ENCODE measurements around the gene HSPB3. TPM values are rescaled to one million over a fixed set of nuclear protein-coding genes. Genes with fewer than 3 reads are reported as not detected.

Gene HSPB3
- total RNA-seq, 1 donor = 1.7 TPM

DNA sequence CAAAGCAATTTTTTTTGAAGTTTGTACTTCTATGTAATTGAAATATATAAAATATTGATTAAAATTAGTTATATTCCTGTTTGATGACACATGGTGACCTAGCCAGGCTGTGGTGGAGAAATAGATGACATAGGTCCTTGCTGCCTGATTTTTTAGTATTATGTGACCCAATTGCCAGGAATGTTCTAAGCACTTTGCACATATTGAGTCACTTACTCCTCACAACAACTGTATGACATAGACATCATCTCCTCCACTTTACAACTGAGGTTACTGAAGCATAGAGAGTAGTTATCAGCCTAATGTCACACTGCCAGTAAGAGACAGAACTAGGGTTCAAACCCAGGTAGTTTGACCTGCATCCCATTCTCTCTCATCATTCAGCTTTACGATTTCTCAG is 35.8 kb downstream of the HSPB3 start:
- H3K4me3 ChIP-seq (ENCODE audit: low read depth, low read length) = no peak overlapping the region
- TF ChIP-seq, protein P1, sequence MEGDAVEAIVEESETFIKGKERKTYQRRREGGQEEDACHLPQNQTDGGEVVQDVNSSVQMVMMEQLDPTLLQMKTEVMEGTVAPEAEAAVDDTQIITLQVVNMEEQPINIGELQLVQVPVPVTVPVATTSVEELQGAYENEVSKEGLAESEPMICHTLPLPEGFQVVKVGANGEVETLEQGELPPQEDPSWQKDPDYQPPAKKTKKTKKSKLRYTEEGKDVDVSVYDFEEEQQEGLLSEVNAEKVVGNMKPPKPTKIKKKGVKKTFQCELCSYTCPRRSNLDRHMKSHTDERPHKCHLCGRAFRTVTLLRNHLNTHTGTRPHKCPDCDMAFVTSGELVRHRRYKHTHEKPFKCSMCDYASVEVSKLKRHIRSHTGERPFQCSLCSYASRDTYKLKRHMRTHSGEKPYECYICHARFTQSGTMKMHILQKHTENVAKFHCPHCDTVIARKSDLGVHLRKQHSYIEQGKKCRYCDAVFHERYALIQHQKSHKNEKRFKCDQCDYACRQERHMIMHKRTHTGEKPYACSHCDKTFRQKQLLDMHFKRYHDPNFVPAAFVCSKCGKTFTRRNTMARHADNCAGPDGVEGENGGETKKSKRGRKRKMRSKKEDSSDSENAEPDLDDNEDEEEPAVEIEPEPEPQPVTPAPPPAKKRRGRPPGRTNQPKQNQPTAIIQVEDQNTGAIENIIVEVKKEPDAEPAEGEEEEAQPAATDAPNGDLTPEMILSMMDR (IDR thresholded peaks at IDR 0.05; ENCODE audit: insufficient read depth, low read depth, low read length) = no peak
- no peak for DNase-seq (ENCODE audit: low read depth)

DNA sequence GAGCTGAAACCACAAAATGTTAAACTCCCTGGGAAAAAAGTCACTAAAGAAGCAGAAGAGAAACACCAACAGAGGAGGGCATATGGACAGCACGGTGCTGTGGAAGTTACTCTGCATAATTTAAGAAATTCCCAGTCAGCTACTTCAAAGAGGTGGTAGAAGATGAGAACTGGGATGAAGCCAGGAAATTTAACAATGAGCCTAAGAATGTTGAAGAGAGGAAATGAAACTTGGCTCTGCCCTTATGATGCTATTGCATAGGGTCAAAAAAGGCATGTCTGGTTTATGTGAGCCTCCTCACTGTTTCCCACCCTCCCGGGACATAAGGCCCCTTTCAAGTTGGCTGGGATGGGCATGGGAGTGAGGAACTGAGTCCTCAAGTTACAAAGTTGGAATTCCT is 36.7 kb downstream of the HSPB3 start:
- no peak for DNase-seq (ENCODE audit: low read depth)
- TF ChIP-seq, protein P1 (IDR thresholded peaks at IDR 0.05; ENCODE audit: insufficient read depth, low read depth, low read length) = no peak
- H3K4me3 ChIP-seq (ENCODE audit: low read depth, low read length) = no peak overlapping the region

DNA sequence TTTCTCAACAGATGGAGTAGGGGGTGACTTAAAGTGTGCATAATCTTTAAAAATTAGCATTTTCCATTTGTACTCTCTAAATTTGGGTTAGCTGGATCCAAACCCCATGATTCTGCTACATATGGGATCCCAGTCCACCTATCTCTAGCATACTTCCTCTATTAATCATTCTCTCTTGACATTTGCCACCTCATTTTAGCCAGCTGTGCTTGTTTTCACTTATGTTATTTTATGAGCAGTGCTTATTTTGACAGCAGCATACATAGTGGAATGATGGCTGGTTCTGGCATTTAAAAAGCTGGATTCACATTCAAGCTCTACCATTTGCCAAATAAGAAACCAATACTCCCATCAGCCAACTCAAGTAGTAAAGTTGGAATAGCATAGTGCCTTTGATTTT is 39.5 kb downstream of the HSPB3 start:
- no peak overlapping the region for H3K4me3 ChIP-seq (ENCODE audit: low read depth, low read length)
- DNase-seq (ENCODE audit: low read depth) = no peak
- TF ChIP-seq, protein P1 (IDR thresholded peaks at IDR 0.05; ENCODE audit: insufficient read depth, low read depth, low read length) = no peak

Other genes starting within 250 kb of the HSPB3 start
- gene ARL15, start 145.1 kb upstream of the HSPB3 start, total RNA-seq = 28.1 and 35.8 TPM in 2 replicates
- 51.0 and 51.2 TPM in 2 replicates for gene SNX18, start 62.1 kb downstream of the HSPB3 start, total RNA-seq

Measured in fibroblast of villous mesenchyme (primary cell).